Measurements from ENCODE around the gene ITPKC.

ITPKC gene

GRCh38 chr19:40704491-40705361 lies 12.2 kb upstream of the ITPKC start:
- no peaks in the 10 kb centered on the region for H3K4me1 ChIP-seq (ENCODE audit: control insufficient read depth in 1 of 2, insufficient read depth in 2 of 2, low read length in 2 of 2)
- WGBS (ENCODE audit: extremely low coverage, insufficient coverage, insufficient read length) = no CpG with 5 or more reads among the region's 18 CpGs
- no peak overlapping the region for H3K23ac ChIP-seq (ENCODE audit: low read length)

GRCh38 chr19:40705362-40705651 lies 11.6 kb upstream of the ITPKC start:
- H3K27ac ChIP-seq (ENCODE audit: low read depth, low read length) = no peak overlapping the region
- no peak overlapping the region for H2AK5ac ChIP-seq (ENCODE audit: low read length)
- H3K23ac ChIP-seq (ENCODE audit: low read length) = no peak overlapping the region
- no peak overlapping the region for H3K9ac ChIP-seq (ENCODE audit: low read length)
- no peaks in the 10 kb centered on the region for H3K4me1 ChIP-seq (ENCODE audit: control insufficient read depth in 1 of 2, insufficient read depth in 2 of 2, low read length in 2 of 2)
- peaks cover 37 to 47% of the 10 kb centered on the region in 2 experiments for H3K36me3 ChIP-seq (ENCODE audit: control insufficient read depth in 1 of 2, insufficient read depth in 2 of 2, low read length in 2 of 2)
- no peak overlapping the region for H2BK120ac ChIP-seq (ENCODE audit: insufficient read depth, low read length, poor library complexity)
- H3K18ac ChIP-seq (ENCODE audit: low read length) = no peak overlapping the region
- H4K8ac ChIP-seq (ENCODE audit: low read depth, low read length) = no peak overlapping the region
- H3K79me2 ChIP-seq (ENCODE audit: control insufficient read depth, insufficient read depth, low read length, poor library complexity) = no peaks in the 10 kb centered on the region
- H3K4me3 ChIP-seq (ENCODE audit: low read depth, low read length) = no peak overlapping the region
- no peak overlapping the region for H4K12ac ChIP-seq (ENCODE audit: low read depth, low read length)
- H4K91ac ChIP-seq (ENCODE audit: low read depth, low read length) = no peak overlapping the region
- no peak overlapping the region for H3K14ac ChIP-seq (ENCODE audit: low read length)
- WGBS (ENCODE audit: extremely low coverage, insufficient coverage, insufficient read length) = no CpG with 5 or more reads among the region's 9 CpGs
- H3K79me1 ChIP-seq (ENCODE audit: low read length) = no peaks in the 10 kb centered on the region
- no peaks in the 10 kb centered on the region for H3K27me3 ChIP-seq (ENCODE audit: insufficient read depth, low read length)
- no peak overlapping the region for H2AFZ ChIP-seq (ENCODE audit: insufficient read depth, low read length, poor library complexity)
- H3K9me3 ChIP-seq (ENCODE audit: insufficient read depth, low read depth, low read length) = no peaks in the 10 kb centered on the region
- no peak overlapping the region for H3K4ac ChIP-seq (ENCODE audit: low read depth, low read length)
- H2BK12ac ChIP-seq (ENCODE audit: low read length) = no peak overlapping the region
- no peak overlapping the region for H2BK5ac ChIP-seq (ENCODE audit: low read depth, low read length, poor library complexity)
- H3K4me2 ChIP-seq (ENCODE audit: low read length) = no peak overlapping the region
- no peak for DNase-seq

More at GRCh38 chr19:40704491-40705361, 12.2 kb upstream of the ITPKC start:
- peaks cover 38 to 49% of the 10 kb centered on the region in 2 experiments for H3K36me3 ChIP-seq (ENCODE audit: control insufficient read depth in 1 of 2, insufficient read depth in 2 of 2, low read length in 2 of 2)
- H3K4me3 ChIP-seq (ENCODE audit: low read depth, low read length) = no peak overlapping the region
- no peak for DNase-seq
- H4K12ac ChIP-seq (ENCODE audit: low read depth, low read length) = no peak overlapping the region
- H3K4ac ChIP-seq (ENCODE audit: low read depth, low read length) = no peak overlapping the region
- H3K9ac ChIP-seq (ENCODE audit: low read length) = no peak overlapping the region
- no peak overlapping the region for H3K4me2 ChIP-seq (ENCODE audit: low read length)
- H3K14ac ChIP-seq (ENCODE audit: low read length) = no peak overlapping the region
- no peak overlapping the region for H2BK5ac ChIP-seq (ENCODE audit: low read depth, low read length, poor library complexity)
- no peak overlapping the region for H4K91ac ChIP-seq (ENCODE audit: low read depth, low read length)
- H3K27me3 ChIP-seq (ENCODE audit: insufficient read depth, low read length) = no peaks in the 10 kb centered on the region
- H3K79me2 ChIP-seq (ENCODE audit: control insufficient read depth, insufficient read depth, low read length, poor library complexity) = no peaks in the 10 kb centered on the region
- no peak overlapping the region for H2AFZ ChIP-seq (ENCODE audit: insufficient read depth, low read length, poor library complexity)
- H2AK5ac ChIP-seq (ENCODE audit: low read length) = no peak overlapping the region
- H4K8ac ChIP-seq (ENCODE audit: low read depth, low read length) = no peak overlapping the region
- H3K9me3 ChIP-seq (ENCODE audit: insufficient read depth, low read depth, low read length) = no peaks in the 10 kb centered on the region
- no peak overlapping the region for H3K27ac ChIP-seq (ENCODE audit: low read depth, low read length)
- H3K79me1 ChIP-seq (ENCODE audit: low read length) = no peaks in the 10 kb centered on the region
- H3K18ac ChIP-seq (ENCODE audit: low read length) = no peak overlapping the region
- H2BK120ac ChIP-seq (ENCODE audit: insufficient read depth, low read length, poor library complexity) = no peak overlapping the region
- no peak overlapping the region for H2BK12ac ChIP-seq (ENCODE audit: low read length)

GRCh38 chr19:40705950-40706619 lies 10.8 kb upstream of the ITPKC start:
- DNase-seq = no peak
- H4K12ac ChIP-seq (ENCODE audit: low read depth, low read length) = no peak overlapping the region
- H3K79me1 ChIP-seq (ENCODE audit: low read length) = no peaks in the 10 kb centered on the region
- H2BK12ac ChIP-seq (ENCODE audit: low read length) = no peak overlapping the region
- no peak overlapping the region for H3K23ac ChIP-seq (ENCODE audit: low read length)
- H4K8ac ChIP-seq (ENCODE audit: low read depth, low read length) = no peak overlapping the region
- H3K27ac ChIP-seq (ENCODE audit: low read depth, low read length) = no peak overlapping the region
- H3K9ac ChIP-seq (ENCODE audit: low read length) = no peak overlapping the region
- no peak overlapping the region for H2AK5ac ChIP-seq (ENCODE audit: low read length)
- no peaks in the 10 kb centered on the region for H3K9me3 ChIP-seq (ENCODE audit: insufficient read depth, low read depth, low read length)
- no peak overlapping the region for H3K18ac ChIP-seq (ENCODE audit: low read length)
- H3K4ac ChIP-seq (ENCODE audit: low read depth, low read length) = no peak overlapping the region
- no peak overlapping the region for H4K91ac ChIP-seq (ENCODE audit: low read depth, low read length)
- H3K79me2 ChIP-seq (ENCODE audit: control insufficient read depth, insufficient read depth, low read length, poor library complexity) = no peaks in the 10 kb centered on the region
- H3K4me2 ChIP-seq (ENCODE audit: low read length) = no peak overlapping the region
- WGBS (ENCODE audit: extremely low coverage, insufficient coverage, insufficient read length) = no CpG with 5 or more reads among the region's 7 CpGs
- H3K4me1 ChIP-seq (ENCODE audit: control insufficient read depth in 1 of 2, insufficient read depth in 2 of 2, low read length in 2 of 2) = no peaks in the 10 kb centered on the region
- H3K36me3 ChIP-seq (ENCODE audit: control insufficient read depth in 1 of 2, insufficient read depth in 2 of 2, low read length in 2 of 2) = peaks cover 37 to 47% of the 10 kb centered on the region in 2 experiments
- H2BK5ac ChIP-seq (ENCODE audit: low read depth, low read length, poor library complexity) = no peak overlapping the region
- no peak overlapping the region for H2BK120ac ChIP-seq (ENCODE audit: insufficient read depth, low read length, poor library complexity)
- H3K4me3 ChIP-seq (ENCODE audit: low read depth, low read length) = no peak overlapping the region
- no peak overlapping the region for H3K14ac ChIP-seq (ENCODE audit: low read length)
- H3K27me3 ChIP-seq (ENCODE audit: insufficient read depth, low read length) = no peaks in the 10 kb centered on the region
- H2AFZ ChIP-seq (ENCODE audit: insufficient read depth, low read length, poor library complexity) = no peak overlapping the region

- H2AFZ ChIP-seq (ENCODE audit: insufficient read depth, low read length, poor library complexity) = no peak overlapping the region
- no peaks in the 10 kb centered on the region for H3K27me3 ChIP-seq (ENCODE audit: insufficient read depth, low read length)
- H2BK12ac ChIP-seq (ENCODE audit: low read length) = no peak overlapping the region
- H3K14ac ChIP-seq (ENCODE audit: low read length) = no peak overlapping the region
- no peak overlapping the region for H3K9ac ChIP-seq (ENCODE audit: low read length)
- H3K27ac ChIP-seq (ENCODE audit: low read depth, low read length) = no peak overlapping the region
- no peak overlapping the region for H3K4me2 ChIP-seq (ENCODE audit: low read length)
- H4K12ac ChIP-seq (ENCODE audit: low read depth, low read length) = no peak overlapping the region
- no peak for DNase-seq
- no peak overlapping the region for H2BK120ac ChIP-seq (ENCODE audit: insufficient read depth, low read length, poor library complexity)
- no peak overlapping the region for H4K8ac ChIP-seq (ENCODE audit: low read depth, low read length)
- H3K18ac ChIP-seq (ENCODE audit: low read length) = no peak overlapping the region
- no peak overlapping the region for H3K23ac ChIP-seq (ENCODE audit: low read length)
- no peak overlapping the region for H3K4me3 ChIP-seq (ENCODE audit: low read depth, low read length)
- H3K79me2 ChIP-seq (ENCODE audit: control insufficient read depth, insufficient read depth, low read length, poor library complexity) = no peaks in the 10 kb centered on the region
- H3K79me1 ChIP-seq (ENCODE audit: low read length) = no peaks in the 10 kb centered on the region
- H3K4ac ChIP-seq (ENCODE audit: low read depth, low read length) = no peak overlapping the region
- H2AK5ac ChIP-seq (ENCODE audit: low read length) = no peak overlapping the region
- no peaks in the 10 kb centered on the region for H3K9me3 ChIP-seq (ENCODE audit: insufficient read depth, low read depth, low read length)
- no peaks in the 10 kb centered on the region for H3K4me1 ChIP-seq (ENCODE audit: control insufficient read depth in 1 of 2, insufficient read depth in 2 of 2, low read length in 2 of 2)
- H3K36me3 ChIP-seq (ENCODE audit: control insufficient read depth in 1 of 2, insufficient read depth in 2 of 2, low read length in 2 of 2) = peaks cover 28 to 38% of the 10 kb centered on the region in 2 experiments
- H4K91ac ChIP-seq (ENCODE audit: low read depth, low read length) = no peak overlapping the region
- H2BK5ac ChIP-seq (ENCODE audit: low read depth, low read length, poor library complexity) = no peak overlapping the region
- WGBS (ENCODE audit: extremely low coverage, insufficient coverage, insufficient read length) = no CpG with 5 or more reads among the region's 7 CpGs
Measured at GRCh38 chr19:40707615-40708014, 9.3 kb upstream of the ITPKC start.
